ENCODE results near the gene DPY19L3. TPM values are rescaled to one million over a fixed set of nuclear protein-coding genes. Genes with fewer than 3 reads are reported as not detected.

DPY19L3 gene
- total RNA-seq, 2 experiments from 2014 or later, result 13.0 to 13.6 TPM

- ChIA-PET POLR2A (no interaction called here), CTCF (no interaction called here)
- H3K4me3 Mint-ChIP-seq, result no peak overlapping the region
- H3K9me3 Mint-ChIP-seq (ENCODE audit: insufficient read depth), result no peaks in the 10 kb centered on the region
- H3K27ac Mint-ChIP-seq, result no peak overlapping the region
- H3K27me3 Mint-ChIP-seq (ENCODE audit: low read depth), result no peaks in the 10 kb centered on the region
- peaks cover 15% of the 10 kb centered on the region for H3K4me1 Mint-ChIP-seq (ENCODE audit: low read depth)
- no peaks in the 10 kb centered on the region for H3K36me3 Mint-ChIP-seq (ENCODE audit: low read depth)
- ATAC-seq (no peak), DNase-seq (no peak)
Measured at GRCh38 chr19:32401992-32402391, 3.6 kb upstream of the DPY19L3 start.

- DNase-seq (no peak), ATAC-seq (no peak)
- Mint-ChIP-seq H3K9me3 (ENCODE audit: insufficient read depth) (no peaks in the 10 kb centered on the region), H3K4me3 (peak overlapping the region; percentile 81), H3K27me3 (ENCODE audit: low read depth) (no peaks in the 10 kb centered on the region), H3K4me1 (ENCODE audit: low read depth) (peaks cover 17% of the 10 kb centered on the region), H3K27ac (no peak overlapping the region), H3K36me3 (ENCODE audit: low read depth) (peaks cover 5% of the 10 kb centered on the region)
- POLR2A ChIA-PET, result interaction anchor here (2.8 kb wide), 1 partner anchor 57 kb away, joined by 15 read pairs; the partner anchor contains the start of gene ZNF507
- CTCF ChIA-PET, result no interaction called here
Measured at GRCh38 chr19:32403291-32403995, 2.1 kb upstream of the DPY19L3 start.

GRCh38 chr19:32404213-32404932, 1.2 kb upstream of the DPY19L3 start:
- no peak for DNase-seq
- ChIA-PET CTCF (no interaction called here), POLR2A (interaction anchor here (0.6 to 2.8 kb wide), 6 partner anchors 9 to 297 kb away, joined by 3 to 15 read pairs (median 4); partner anchors contain the start of gene ZNF507)
- no peak for ATAC-seq
- Mint-ChIP-seq H3K27me3 (ENCODE audit: low read depth) (no peaks in the 10 kb centered on the region), H3K36me3 (ENCODE audit: low read depth) (peaks cover 9% of the 10 kb centered on the region), H3K9me3 (ENCODE audit: insufficient read depth) (no peaks in the 10 kb centered on the region), H3K4me1 (ENCODE audit: low read depth) (peaks cover 17% of the 10 kb centered on the region), H3K4me3 (peak overlapping the region; percentile 81), H3K27ac (peak overlapping the region; percentile 93)

GRCh38 chr19:32404933-32405430, 588 bp upstream of the DPY19L3 start:
- peak overlapping the region; percentile 81 for H3K4me3 Mint-ChIP-seq
- peak overlapping the region; percentile 93 for H3K27ac Mint-ChIP-seq

GRCh38 chr19:32406161-32407003, 812 bp downstream of the DPY19L3 start:
- Mint-ChIP-seq H3K36me3 (ENCODE audit: low read depth) (peaks cover 22% of the 10 kb centered on the region), H3K4me3 (peak overlapping the region; percentile 81), H3K27ac (peak overlapping the region; percentile 82), H3K27me3 (ENCODE audit: low read depth) (no peaks in the 10 kb centered on the region), H3K4me1 (ENCODE audit: low read depth) (peaks cover 17% of the 10 kb centered on the region), H3K9me3 (ENCODE audit: insufficient read depth) (no peaks in the 10 kb centered on the region)
- CTCF ChIA-PET, result interaction anchor here (0.8 to 1.3 kb wide), 3 partner anchors 15 to 51 kb away, joined by 3 to 5 read pairs (median 3); no protein-coding TSS in a partner anchor
- no peak for ATAC-seq
- DNase-seq, result no peak
- POLR2A ChIA-PET, result interaction anchor here (0.6 to 2.8 kb wide), 15 partner anchors 11 to 853 kb away, joined by 3 to 15 read pairs (median 4); partner anchors contain the start of genes PDCD5 and ZNF507

More at GRCh38 chr19:32404933-32405430, 588 bp upstream of the DPY19L3 start:
- ChIA-PET CTCF (interaction anchor here (1.2 to 1.3 kb wide), 2 partner anchors 17 to 47 kb away, joined by 3 to 5 read pairs; no protein-coding TSS in a partner anchor), POLR2A (interaction anchor here (0.5 to 2.8 kb wide), 16 partner anchors 9 to 296 kb away, joined by 3 to 15 read pairs (median 4); partner anchors contain the start of genes PDCD5 and ZNF507)
- ATAC-seq (peak; percentile 9), DNase-seq (peak; percentile 28)
- no peaks in the 10 kb centered on the region for H3K27me3 Mint-ChIP-seq (ENCODE audit: low read depth)
- H3K36me3 Mint-ChIP-seq (ENCODE audit: low read depth), result peaks cover 15% of the 10 kb centered on the region
- no peaks in the 10 kb centered on the region for H3K9me3 Mint-ChIP-seq (ENCODE audit: insufficient read depth)
- H3K4me1 Mint-ChIP-seq (ENCODE audit: low read depth), result peaks cover 17% of the 10 kb centered on the region

- Mint-ChIP-seq H3K27ac (peak overlapping the region; percentile 82), H3K4me1 (ENCODE audit: low read depth) (peaks cover 17% of the 10 kb centered on the region), H3K36me3 (ENCODE audit: low read depth) (peaks cover 26% of the 10 kb centered on the region), H3K9me3 (ENCODE audit: insufficient read depth) (no peaks in the 10 kb centered on the region), H3K27me3 (ENCODE audit: low read depth) (no peaks in the 10 kb centered on the region), H3K4me3 (peak overlapping the region; percentile 81)
- CTCF ChIA-PET, result no interaction called here
- ATAC-seq (no peak), DNase-seq (no peak)
- POLR2A ChIA-PET, result no interaction called here
Measured at GRCh38 chr19:32407004-32407992, 1.7 kb downstream of the DPY19L3 start.

GRCh38 chr19:32415246-32415645, 9.7 kb downstream of the DPY19L3 start:
- ATAC-seq (no peak), DNase-seq (no peak)
- Mint-ChIP-seq H3K27me3 (ENCODE audit: low read depth) (no peaks in the 10 kb centered on the region), H3K9me3 (ENCODE audit: insufficient read depth) (no peaks in the 10 kb centered on the region), H3K4me3 (no peak overlapping the region), H3K27ac (no peak overlapping the region), H3K36me3 (ENCODE audit: low read depth) (peaks cover 13% of the 10 kb centered on the region), H3K4me1 (ENCODE audit: low read depth) (no peaks in the 10 kb centered on the region)
- POLR2A ChIA-PET, result no interaction called here
- CTCF ChIA-PET, result no interaction called here

GRCh38 chr19:32415669-32416068, 10.1 kb downstream of the DPY19L3 start:
- H3K9me3 Mint-ChIP-seq (ENCODE audit: insufficient read depth), result no peaks in the 10 kb centered on the region
- H3K27ac Mint-ChIP-seq, result no peak overlapping the region
- no peak for ATAC-seq
- no peaks in the 10 kb centered on the region for H3K4me1 Mint-ChIP-seq (ENCODE audit: low read depth)
- no peak for DNase-seq
- CTCF ChIA-PET, result no interaction called here
- H3K27me3 Mint-ChIP-seq (ENCODE audit: low read depth), result no peaks in the 10 kb centered on the region
- POLR2A ChIA-PET, result no interaction called here
- no peak overlapping the region for H3K4me3 Mint-ChIP-seq
- H3K36me3 Mint-ChIP-seq (ENCODE audit: low read depth), result peaks cover 13% of the 10 kb centered on the region

GRCh38 chr19:32416749-32417456, 11.3 kb downstream of the DPY19L3 start:
- POLR2A ChIA-PET, result no interaction called here
- CTCF ChIA-PET, result interaction anchor here (0.6 kb wide), 1 partner anchor 147 kb away, joined by 3 read pairs; no protein-coding TSS in a partner anchor
- DNase-seq, result no peak

GRCh38 chr19:32418155-32418554, 12.6 kb downstream of the DPY19L3 start:
- no peak for ATAC-seq
- Mint-ChIP-seq H3K27me3 (ENCODE audit: low read depth) (no peaks in the 10 kb centered on the region), H3K36me3 (ENCODE audit: low read depth) (peaks cover 5% of the 10 kb centered on the region), H3K27ac (no peak overlapping the region), H3K4me3 (no peak overlapping the region), H3K4me1 (ENCODE audit: low read depth) (peaks cover 13% of the 10 kb centered on the region), H3K9me3 (ENCODE audit: insufficient read depth) (no peaks in the 10 kb centered on the region)
- no peak for DNase-seq
- POLR2A ChIA-PET, result no interaction called here
- CTCF ChIA-PET, result no interaction called here

More at GRCh38 chr19:32416749-32417456, 11.3 kb downstream of the DPY19L3 start:
- Mint-ChIP-seq H3K36me3 (ENCODE audit: low read depth) (peaks cover 7% of the 10 kb centered on the region), H3K9me3 (ENCODE audit: insufficient read depth) (no peaks in the 10 kb centered on the region), H3K27me3 (ENCODE audit: low read depth) (no peaks in the 10 kb centered on the region), H3K27ac (no peak overlapping the region), H3K4me1 (ENCODE audit: low read depth) (peaks cover 5% of the 10 kb centered on the region), H3K4me3 (no peak overlapping the region)
- no peak for ATAC-seq

Data from activated CD8-positive, alpha-beta T cell treated with anti-CD3 and anti-CD28 coated beads, Interleukin-2, amount 10 ng/mL, durations not matched to agents 7 days and 5 days (primary cell).